ENCODE data around the gene PMP22.

GRCh38 chr17:15263206-15263579 lies 1.9 kb downstream of the PMP22 start:
- TF ChIP-seq, protein P1, sequence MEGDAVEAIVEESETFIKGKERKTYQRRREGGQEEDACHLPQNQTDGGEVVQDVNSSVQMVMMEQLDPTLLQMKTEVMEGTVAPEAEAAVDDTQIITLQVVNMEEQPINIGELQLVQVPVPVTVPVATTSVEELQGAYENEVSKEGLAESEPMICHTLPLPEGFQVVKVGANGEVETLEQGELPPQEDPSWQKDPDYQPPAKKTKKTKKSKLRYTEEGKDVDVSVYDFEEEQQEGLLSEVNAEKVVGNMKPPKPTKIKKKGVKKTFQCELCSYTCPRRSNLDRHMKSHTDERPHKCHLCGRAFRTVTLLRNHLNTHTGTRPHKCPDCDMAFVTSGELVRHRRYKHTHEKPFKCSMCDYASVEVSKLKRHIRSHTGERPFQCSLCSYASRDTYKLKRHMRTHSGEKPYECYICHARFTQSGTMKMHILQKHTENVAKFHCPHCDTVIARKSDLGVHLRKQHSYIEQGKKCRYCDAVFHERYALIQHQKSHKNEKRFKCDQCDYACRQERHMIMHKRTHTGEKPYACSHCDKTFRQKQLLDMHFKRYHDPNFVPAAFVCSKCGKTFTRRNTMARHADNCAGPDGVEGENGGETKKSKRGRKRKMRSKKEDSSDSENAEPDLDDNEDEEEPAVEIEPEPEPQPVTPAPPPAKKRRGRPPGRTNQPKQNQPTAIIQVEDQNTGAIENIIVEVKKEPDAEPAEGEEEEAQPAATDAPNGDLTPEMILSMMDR (IDR thresholded peaks at IDR 0.05) = no peak
- TF ChIP-seq EP300 (IDR thresholded peaks at IDR 0.05) (no peak), POLR2A (IDR thresholded peaks at IDR 0.05; ENCODE audit: low read depth) (peak; percentile 29)
